Heart left ventricle (tissue), 13 donors: ENCODE results near the gene MCL1.

Experiments
- POLR2A ChIP-seq, 2 donors: fragments of 450-650 bp; IDR thresholded peaks; one replicate each; pipeline ENCODE4 v1.6.1; 2017; ENCODE audit warnings: antibody characterized with exemption in 2 of 2, mild to moderate bottlenecking in 2 of 2, moderate library complexity in 2 of 2
- TF ChIP-seq, protein P1 (sequence below), 12 donors: fragments of 200-600 bp; sonication (generic) in 4 of 12; IDR thresholded peaks; one replicate each; pipeline versions ENCODE4 v1.5.0 to v1.8.0; 2018 to 2022; ENCODE audit warnings: antibody characterized with exemption in 12 of 12, mild to moderate bottlenecking in 5 of 12
- donor health status: ischemic (EF 13 %, LVEDD 7.1; RV severe dilation, severe dysfunction).
- donor health status: DM: no; HTN: yes; CAD: no.
- donor health status: DM: no; HTN: no; CAD: no.
- donor health status: ischemic (EF 25% LVEDD 6.9; RV normal size, moderate dysfunction).
- donor health status: ischemic (EF 25% LVEDD 5.7; RV mildly dilated, moderate dysfunction).
- donor health status: ischemic (EF 35%, LVEDD 5.7; RV mildly dilated, moderate dysfunction).
- donor health status: nonischemic (EF 11% LVEDD 7.7; RV severe dilation, severe dysfunction).
- donor health status: DM: yes; HTN: yes; CAD: no.
- donor health status: PGD.
- donor health status: ischemic (EF 29% LVEDD 5.4; RV normal size, mild dysfunction).
- donor health status: nonischemic (EF 23%, LVEDD 6.1; RV moderate dilation, normal function).

GRCh38 chr1:150557813-150558212 lies 21.6 kb downstream of the MCL1 start:
- TF ChIP-seq, protein P1, sequence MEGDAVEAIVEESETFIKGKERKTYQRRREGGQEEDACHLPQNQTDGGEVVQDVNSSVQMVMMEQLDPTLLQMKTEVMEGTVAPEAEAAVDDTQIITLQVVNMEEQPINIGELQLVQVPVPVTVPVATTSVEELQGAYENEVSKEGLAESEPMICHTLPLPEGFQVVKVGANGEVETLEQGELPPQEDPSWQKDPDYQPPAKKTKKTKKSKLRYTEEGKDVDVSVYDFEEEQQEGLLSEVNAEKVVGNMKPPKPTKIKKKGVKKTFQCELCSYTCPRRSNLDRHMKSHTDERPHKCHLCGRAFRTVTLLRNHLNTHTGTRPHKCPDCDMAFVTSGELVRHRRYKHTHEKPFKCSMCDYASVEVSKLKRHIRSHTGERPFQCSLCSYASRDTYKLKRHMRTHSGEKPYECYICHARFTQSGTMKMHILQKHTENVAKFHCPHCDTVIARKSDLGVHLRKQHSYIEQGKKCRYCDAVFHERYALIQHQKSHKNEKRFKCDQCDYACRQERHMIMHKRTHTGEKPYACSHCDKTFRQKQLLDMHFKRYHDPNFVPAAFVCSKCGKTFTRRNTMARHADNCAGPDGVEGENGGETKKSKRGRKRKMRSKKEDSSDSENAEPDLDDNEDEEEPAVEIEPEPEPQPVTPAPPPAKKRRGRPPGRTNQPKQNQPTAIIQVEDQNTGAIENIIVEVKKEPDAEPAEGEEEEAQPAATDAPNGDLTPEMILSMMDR (IDR thresholded peaks at IDR 0.05), result no peak
- TF ChIP-seq POLR2A (IDR thresholded peaks at IDR 0.05), result no peak
